Osteocyte (in vitro differentiated cells): Measurements from ENCODE around the gene ERCC3. TPM values are rescaled to one million over a fixed set of nuclear protein-coding genes. Genes with fewer than 3 reads are reported as not detected.

Experiments used
- DNase-seq: peaks from one replicate; pipeline ENCODE4 v3.0.0; 2021; ENCODE audit warnings: mixed read lengths; ENCODE audit not compliant: unreplicated experiment; ENCODE audit errors: extremely low spot score
- H3K27ac Mint-ChIP-seq: one replicate; pipeline ENCODE4 v1.8.0; 2021; ENCODE audit warnings: mild to moderate bottlenecking, mixed read lengths; ENCODE audit not compliant: unreplicated experiment
- H3K27me3 Mint-ChIP-seq: one replicate; pipeline ENCODE4 v1.8.0; 2021; ENCODE audit warnings: mixed read lengths; ENCODE audit not compliant: unreplicated experiment
- H3K36me3 Mint-ChIP-seq: one replicate; pipeline ENCODE4 v1.8.0; 2021; ENCODE audit warnings: mixed read lengths; ENCODE audit not compliant: unreplicated experiment
- H3K4me1 Mint-ChIP-seq: one replicate; pipeline ENCODE4 v1.8.0; 2021; ENCODE audit warnings: mixed read lengths; ENCODE audit not compliant: unreplicated experiment
- H3K4me3 Mint-ChIP-seq: one replicate; pipeline ENCODE4 v1.8.0; 2021; ENCODE audit warnings: mild to moderate bottlenecking, moderate library complexity, mixed read lengths; ENCODE audit not compliant: unreplicated experiment
- H3K9me3 Mint-ChIP-seq: one replicate; pipeline ENCODE4 v1.8.0; 2021; ENCODE audit warnings: mixed read lengths; ENCODE audit not compliant: unreplicated experiment
- CTCF ChIP-seq: fragments of 200-600 bp; sonication (generic); IDR thresholded peaks from 2 replicates; pipeline ENCODE4 v1.5.0; 2021; ENCODE audit warnings: antibody characterized with exemption, mild to moderate bottlenecking, moderate library complexity
- total RNA-seq: library from RNA; stranded (reverse); gene quantifications from 2 replicates; pipeline ENCODE4 v1.2.1, GENCODE V29; 2021

The ERCC3 gene
- total RNA-seq, 1 donor from 2014 or later = 50.3 TPM

- peaks cover 63% of the 10 kb centered on the region for H3K36me3 Mint-ChIP-seq
- H3K4me3 Mint-ChIP-seq = no peak overlapping the region
- no peaks in the 10 kb centered on the region for H3K4me1 Mint-ChIP-seq
- TF ChIP-seq CTCF = no peak
- no peaks in the 10 kb centered on the region for H3K9me3 Mint-ChIP-seq
- DNase-seq = peak; percentile 63
- no peaks in the 10 kb centered on the region for H3K27me3 Mint-ChIP-seq
- H3K27ac Mint-ChIP-seq = no peak overlapping the region
Measured at GRCh38 chr2:127275789-127276188, 18.2 kb downstream of the ERCC3 start.

- Mint-ChIP-seq H3K4me1 (no peaks in the 10 kb centered on the region), H3K27ac (no peak overlapping the region), H3K27me3 (no peaks in the 10 kb centered on the region), H3K4me3 (no peak overlapping the region), H3K36me3 (peaks cover 66% of the 10 kb centered on the region), H3K9me3 (no peaks in the 10 kb centered on the region)
- TF ChIP-seq CTCF = no peak
- DNase-seq = peak; percentile 68
Measured at GRCh38 chr2:127275356-127275755, 18.6 kb downstream of the ERCC3 start.

DNA sequence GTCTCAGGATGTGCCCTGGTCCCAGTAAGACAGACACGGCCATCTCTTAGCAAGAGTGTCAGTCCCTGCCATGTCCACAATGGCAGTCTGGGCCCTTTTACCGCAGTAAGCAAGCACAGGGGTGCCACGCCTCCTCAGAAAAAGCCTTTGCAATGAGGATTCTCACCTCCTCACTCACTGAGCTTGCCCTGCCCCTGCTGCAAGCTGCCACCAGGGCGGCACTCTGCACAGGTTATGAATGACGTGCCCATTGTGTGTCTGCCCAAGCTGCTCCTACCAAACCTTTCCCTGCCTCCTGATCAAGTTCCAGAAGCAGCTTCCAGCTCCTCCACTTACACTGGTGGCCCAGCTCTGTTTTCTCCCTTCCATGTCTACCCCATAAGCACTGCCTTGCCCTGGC, 23.3 kb downstream of the ERCC3 start:
- no peak for TF ChIP-seq CTCF
- no peak for DNase-seq
- peaks cover 64% of the 10 kb centered on the region for H3K36me3 Mint-ChIP-seq
- no peaks in the 10 kb centered on the region for H3K9me3 Mint-ChIP-seq
- no peak overlapping the region for H3K4me3 Mint-ChIP-seq
- H3K27me3 Mint-ChIP-seq = no peaks in the 10 kb centered on the region
- no peaks in the 10 kb centered on the region for H3K4me1 Mint-ChIP-seq
- H3K27ac Mint-ChIP-seq = no peak overlapping the region

DNA sequence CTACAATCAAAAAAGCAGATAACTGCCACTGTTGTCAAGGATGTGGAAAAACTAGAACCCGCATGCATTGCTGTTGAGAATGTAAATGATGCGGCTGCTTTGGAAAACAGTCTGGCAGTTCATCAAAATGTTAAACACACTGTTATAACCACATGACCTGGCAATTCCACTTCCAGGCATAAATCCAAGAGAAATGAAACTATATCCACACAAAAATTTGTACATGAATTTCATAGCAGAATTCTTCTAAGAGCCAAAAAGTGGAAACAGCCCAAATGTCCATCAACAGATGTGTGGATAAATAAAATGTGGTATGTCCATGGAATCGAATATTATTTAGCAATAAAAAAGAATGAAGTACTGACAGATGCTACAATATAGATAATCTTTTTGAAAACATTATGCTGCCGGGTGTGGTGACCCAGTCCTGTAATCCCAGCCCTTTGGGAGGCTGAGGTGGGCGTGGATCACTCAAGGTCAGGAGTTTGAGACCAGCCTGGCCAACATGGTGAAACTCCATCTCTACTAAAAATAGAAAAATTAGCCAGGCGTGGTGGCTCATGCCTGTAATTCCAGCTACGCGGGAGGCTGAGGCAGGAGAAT, 32.0 kb downstream of the ERCC3 start:
- H3K27ac Mint-ChIP-seq = no peak overlapping the region
- H3K9me3 Mint-ChIP-seq = peaks cover 3% of the 10 kb centered on the region
- DNase-seq = no peak
- H3K4me1 Mint-ChIP-seq = peaks cover 6% of the 10 kb centered on the region
- H3K36me3 Mint-ChIP-seq = peaks cover 65% of the 10 kb centered on the region
- TF ChIP-seq CTCF = no peak
- H3K4me3 Mint-ChIP-seq = no peak overlapping the region
- H3K27me3 Mint-ChIP-seq = no peaks in the 10 kb centered on the region

GRCh38 chr2:127259355-127259754, 34.6 kb downstream of the ERCC3 start:
- H3K27ac Mint-ChIP-seq = no peak overlapping the region
- DNase-seq = no peak

More at GRCh38 chr2:127259355-127259754, 34.6 kb downstream of the ERCC3 start:
- Mint-ChIP-seq H3K36me3 (peaks cover 61% of the 10 kb centered on the region), H3K27me3 (no peaks in the 10 kb centered on the region), H3K9me3 (peaks cover 3% of the 10 kb centered on the region), H3K4me3 (no peak overlapping the region), H3K4me1 (peaks cover 19% of the 10 kb centered on the region)
- TF ChIP-seq CTCF = no peak
